ENCODE data around the gene FBP2.
A peak's percentile ranks its signal among the peaks of the same experiment; 100 is the strongest.

FBP2 gene
- 0 reads per million in 2 donors for total RNA-seq

DNA sequence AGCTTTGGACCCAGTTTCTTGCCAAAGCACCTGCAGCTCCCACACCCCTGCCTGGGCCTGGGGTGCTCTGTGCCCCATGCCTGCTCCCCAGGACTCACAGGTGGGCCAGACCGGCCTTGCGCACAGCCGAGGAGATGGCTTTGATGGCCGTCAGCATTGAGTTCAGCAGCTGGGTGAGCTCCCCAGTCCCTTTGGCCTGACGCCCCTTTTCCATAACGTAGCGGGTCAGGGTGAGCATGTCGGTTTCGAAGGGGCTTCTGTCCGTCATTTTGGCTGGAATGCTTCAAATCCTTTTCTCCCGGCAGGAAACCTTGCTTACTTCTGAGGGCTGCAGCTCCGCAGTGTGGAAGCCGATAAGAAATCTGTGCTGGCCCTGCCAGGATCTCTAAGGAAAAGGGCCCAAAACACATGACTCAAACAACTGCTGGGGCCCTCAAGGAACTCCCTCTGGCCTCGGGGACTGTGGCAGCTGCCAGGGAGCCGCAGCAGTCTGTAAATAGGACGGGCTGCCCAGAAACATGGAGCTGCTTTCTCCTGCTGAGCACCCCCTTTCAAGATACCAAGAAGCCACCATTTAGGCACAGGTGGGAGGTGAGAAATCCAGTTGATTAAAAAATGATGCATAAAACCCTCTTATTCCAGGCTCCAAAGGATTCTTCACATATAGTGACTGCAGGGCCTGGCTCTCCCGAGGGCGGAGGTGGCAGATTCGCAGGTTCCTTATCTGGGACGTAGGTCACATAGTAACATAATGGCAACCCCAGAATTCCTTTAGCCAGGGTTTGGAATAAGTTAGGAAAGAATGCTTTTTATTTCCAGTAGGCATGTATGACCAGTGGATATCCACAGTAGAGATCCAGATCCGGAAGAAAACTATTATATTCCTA lies at the start of gene FBP2:
Gene FBP2, minus strand, starts transcription at position 366 of the 887 bp plus-strand sequence. Its CDS starts 98 bp downstream, at position 268.
- no peak for DNase-seq

- no peak for DNase-seq
Measured at GRCh38 chr9:94643176-94643575, 49.6 kb upstream of the FBP2 start.

DNA sequence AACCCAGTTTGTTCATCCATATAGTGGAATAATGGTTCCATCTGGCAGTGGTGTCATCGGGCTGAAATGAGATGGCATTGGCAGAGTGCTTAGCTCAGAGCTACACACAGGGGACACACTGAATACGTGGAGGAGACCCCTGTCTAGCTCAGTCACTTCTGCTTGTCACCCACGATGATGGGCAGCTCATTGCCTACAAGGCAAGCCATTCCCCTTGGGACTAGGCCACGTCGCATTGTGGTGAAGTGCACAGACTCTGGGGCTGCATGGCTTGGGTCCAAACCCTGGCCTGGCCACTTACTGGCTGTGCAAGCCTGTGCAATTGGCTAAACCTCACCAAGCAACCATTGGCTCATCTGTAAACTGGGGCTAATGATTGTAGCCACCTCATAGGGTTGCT lies 48.9 kb upstream of the FBP2 start:
- DNase-seq, result no peak

GRCh38 chr9:94639999-94640376 lies 46.4 kb upstream of the FBP2 start:
- no peak for DNase-seq

DNA sequence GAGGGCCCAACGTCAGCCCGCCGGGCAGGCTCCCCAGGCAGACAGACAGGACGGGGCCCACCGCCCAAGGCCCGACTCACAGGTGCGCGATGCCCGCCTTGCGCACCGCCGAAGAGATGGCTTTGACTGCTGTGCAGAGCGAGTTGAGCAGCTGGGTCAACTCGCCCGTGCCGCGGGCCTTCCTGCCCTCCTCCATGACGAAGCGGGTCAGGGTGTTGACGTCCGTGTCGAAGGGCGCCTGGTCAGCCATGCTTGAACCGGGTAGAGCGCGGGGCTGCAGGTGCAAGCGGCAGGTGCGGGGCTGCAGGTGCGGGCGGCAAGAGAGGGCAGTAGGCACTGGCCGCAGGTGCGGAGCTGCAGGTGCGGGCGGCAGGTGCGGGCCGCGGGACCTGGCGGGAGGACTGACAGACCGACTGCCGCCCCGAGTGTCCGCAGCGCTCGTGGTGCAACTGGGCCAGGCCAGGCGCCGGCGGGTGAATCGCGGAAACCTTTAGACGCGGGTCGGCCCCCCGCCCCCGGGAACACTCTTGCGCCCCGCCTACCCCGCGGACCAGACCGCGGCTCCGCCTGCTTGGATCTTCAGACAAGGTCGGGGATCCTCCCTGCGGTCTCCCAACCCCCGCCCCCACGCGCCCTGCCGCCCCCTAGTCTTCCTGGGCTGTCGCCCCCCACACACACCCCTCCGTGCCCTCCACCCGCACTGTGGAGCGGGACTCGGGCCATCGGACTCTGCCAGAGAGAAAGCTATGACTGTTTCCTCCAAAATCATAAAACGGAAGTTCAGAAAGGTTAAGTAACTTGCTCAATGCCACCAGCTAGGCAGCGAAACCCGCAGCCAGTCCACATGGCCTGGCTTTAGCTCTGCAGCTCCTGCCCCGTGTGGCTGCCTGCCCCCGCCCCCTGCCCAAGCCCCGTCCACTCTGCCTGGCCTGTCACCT lies 45.7 kb upstream of the FBP2 start, which contains the start of gene FBP1:
Gene FBP1, minus strand, starts transcription at position 458 of the 938 bp plus-strand sequence. Its CDS starts 208 bp downstream, at position 250.
- DNase-seq, result peak; percentile 39

GRCh38 chr9:94638335-94639060 lies 44.9 kb upstream of the FBP2 start:
- no peak for DNase-seq

DNA sequence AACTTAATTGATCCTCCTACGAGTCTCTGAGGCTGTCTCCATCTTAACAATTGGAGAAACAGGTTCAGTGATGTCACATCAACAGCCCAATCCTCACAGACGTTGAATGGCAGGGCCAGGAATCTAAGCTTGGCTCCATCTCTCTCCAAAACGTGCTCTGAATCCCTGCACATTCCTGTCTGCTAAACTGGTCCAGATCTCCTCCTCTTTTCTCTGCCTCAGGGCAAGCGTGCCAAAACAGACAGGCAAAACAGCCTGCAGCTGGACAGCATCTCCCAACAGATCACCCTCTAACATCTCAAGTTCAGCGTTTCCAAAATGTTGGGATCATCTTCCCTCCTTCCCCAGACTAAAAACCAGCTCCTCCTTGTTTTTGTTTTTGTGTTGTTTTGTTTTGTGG lies 39.1 kb upstream of the FBP2 start:
- no peak for DNase-seq

DNA sequence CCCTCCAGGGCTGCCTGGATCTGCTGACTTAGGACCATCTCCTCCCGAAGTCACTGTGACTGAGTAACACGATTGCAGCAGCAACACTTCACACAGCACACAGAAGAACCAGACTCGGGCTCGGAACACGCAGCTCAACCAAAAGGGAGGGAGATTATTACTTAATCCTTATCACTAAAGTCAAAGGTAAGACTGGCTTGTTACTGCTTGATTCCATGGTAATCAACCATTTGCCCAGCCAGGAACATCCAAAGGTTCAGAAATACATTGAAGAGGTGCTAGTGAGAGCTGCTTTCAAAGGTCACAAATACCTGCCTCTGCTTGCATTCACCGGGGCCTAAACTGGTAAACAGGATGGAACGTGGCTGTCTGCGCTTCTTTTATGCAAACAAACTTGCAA lies 38.0 kb upstream of the FBP2 start:
- no peak for DNase-seq

GRCh38 chr9:94630833-94631232 lies 37.2 kb upstream of the FBP2 start:
- DNase-seq, result no peak

DNA sequence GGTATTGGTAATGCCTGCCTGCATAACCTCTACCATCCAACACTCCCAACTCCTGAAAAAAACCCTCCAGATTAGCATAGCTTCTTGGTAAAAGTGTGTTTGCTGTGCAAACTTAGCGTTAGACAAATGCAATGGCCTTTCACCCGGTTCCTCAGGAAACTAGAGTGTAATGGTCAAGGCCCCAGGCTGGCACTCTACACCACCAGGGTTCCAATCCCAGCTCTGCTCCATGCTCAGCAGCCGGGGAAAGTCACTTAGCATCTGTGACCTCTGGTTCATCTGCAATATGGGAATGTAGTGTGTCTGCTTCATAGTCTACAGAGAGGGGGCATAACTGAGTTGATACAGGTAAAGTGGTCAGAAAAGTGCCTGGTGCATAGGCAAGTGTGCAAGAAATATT lies 36.7 kb upstream of the FBP2 start:
- no peak for DNase-seq

GRCh38 chr9:94627287-94627686 lies 33.7 kb upstream of the FBP2 start:
- no peak for DNase-seq

DNA sequence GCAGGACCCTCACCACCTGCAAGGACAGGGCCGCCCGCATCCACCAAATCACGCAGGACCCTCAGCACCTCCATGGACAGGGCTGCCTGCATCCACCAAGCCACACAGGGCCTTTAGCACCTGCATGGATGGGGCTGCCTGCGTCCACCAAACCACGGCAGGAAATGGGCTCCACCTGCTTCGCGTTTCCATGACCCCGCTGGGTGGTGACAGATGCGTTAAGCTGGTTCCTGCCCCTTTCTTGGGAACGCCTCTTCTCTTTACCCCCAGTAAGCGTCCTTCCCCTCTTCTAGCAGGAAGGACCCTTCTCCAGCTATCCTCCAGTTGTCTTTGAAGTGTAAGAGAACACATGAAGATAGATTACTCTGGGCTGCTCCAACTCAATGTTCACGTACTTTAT lies 32.2 kb upstream of the FBP2 start:
- DNase-seq, result no peak

GRCh38 chr9:94624629-94625028 lies 31.0 kb upstream of the FBP2 start:
- DNase-seq, result no peak

DNA sequence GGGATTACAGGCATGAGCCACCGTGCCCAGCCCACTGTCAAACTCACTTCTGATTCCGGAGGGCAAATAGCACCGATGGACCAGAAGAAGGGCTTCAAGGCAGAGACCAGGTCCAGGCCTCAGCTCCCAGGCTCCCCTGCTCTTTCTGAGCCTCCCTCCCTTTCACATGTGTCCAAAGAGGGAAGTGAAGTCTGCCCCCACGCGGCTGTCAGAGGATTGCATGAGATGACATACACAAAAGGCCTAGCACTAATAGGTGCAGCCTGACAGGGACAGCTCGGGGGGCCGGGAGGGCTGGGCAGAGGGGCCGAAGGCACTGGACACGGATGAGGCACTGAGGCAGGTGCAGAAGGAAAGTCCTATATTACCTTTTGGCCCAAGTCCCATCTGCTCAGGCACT lies 29.6 kb upstream of the FBP2 start:
- DNase-seq, result no peak

DNA sequence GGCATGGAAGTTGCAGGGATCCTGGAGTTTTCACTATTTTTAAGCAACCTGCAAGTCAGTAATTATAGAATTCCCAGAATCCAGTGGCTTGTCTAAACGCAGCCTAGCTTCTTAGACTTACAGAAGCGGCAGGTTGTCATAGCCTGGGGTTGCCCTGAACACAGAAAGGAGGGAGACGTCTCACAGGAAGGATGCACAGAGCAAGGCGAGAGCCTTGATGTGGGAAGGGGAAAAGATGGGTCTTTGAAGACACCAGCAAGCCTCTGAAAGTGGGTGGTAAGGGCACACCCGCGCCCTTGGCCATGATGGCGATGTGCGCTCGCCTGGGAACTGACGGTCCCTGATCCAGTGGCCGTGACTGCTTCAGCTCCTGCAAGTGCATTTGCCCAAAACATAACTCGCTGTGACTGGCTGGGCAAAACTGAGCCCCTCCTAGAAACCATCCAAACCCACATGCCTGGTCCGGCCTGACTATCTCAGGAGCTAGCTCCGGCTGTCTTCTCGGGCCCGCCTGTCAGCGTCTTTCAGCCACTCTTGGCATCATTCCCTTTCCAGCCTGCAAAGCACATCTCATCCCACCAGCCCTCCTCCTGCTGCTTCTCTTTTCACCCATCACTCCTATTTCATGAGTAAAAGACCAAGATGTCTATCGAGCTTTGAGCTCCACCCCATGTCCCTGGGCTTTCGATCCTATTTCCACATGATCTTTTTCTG lies 28.6 kb upstream of the FBP2 start:
- no peak for DNase-seq

DNA sequence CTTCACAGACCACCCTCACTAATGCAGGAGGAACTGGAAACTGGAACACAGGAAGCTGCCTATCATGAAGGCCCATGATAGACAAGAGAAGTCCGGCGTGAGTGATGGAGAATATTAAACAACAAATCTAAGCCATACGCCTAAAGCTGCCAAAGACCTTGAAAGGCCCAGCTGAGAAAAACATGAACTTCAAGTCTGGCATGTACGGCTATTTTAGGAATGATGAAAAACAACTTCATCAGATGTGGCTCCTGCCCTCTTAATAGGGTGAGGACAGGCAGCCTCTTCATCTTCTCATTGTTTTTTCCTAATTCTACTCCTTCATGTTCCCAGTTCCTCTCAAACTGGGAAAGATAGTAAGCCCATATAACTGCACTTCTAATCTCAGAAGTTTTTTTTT lies 25.4 kb upstream of the FBP2 start:
- no peak for DNase-seq

GRCh38 chr9:94613003-94613402 lies 19.4 kb upstream of the FBP2 start:
- DNase-seq, result no peak

- DNase-seq, result no peak
Measured at GRCh38 chr9:94612071-94612470, 18.4 kb upstream of the FBP2 start.

GRCh38 chr9:94611638-94612068 lies 18.0 kb upstream of the FBP2 start:
- no peak for DNase-seq

DNA sequence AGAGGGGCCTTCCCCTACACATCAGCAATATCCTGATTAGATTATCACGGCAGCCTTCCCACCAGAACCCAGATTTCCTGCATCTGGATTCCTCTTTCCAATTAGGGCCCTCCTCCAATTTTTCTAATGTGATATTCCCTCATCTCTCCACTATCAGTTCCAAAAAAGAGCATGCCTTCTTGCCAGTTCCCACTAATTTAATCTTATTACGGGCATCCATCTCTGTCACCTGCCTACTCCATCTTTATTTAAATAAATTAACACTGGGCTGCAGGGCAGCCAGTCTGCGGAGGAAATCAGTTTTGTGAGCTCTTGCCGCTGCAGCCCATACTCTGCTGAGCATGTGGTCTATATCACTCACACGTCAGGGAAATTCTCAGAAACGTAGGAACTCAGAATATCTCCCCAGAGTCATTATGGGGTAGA lies 16.6 kb upstream of the FBP2 start:
- no peak for DNase-seq

DNA sequence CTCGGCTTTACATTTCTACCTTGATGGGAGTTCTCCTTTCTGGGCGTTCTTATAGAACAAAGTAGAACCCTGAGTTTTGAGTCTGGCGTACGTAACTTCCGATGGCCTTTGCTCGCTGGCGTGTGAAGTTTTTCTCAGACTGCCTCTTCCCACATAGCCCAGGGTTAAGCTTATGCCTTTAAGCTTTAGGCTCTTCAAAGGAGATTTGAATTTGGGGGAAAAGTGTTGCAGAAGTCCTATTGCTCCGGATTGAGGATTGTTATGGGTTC lies 13.7 kb upstream of the FBP2 start:
- DNase-seq, result no peak

DNA sequence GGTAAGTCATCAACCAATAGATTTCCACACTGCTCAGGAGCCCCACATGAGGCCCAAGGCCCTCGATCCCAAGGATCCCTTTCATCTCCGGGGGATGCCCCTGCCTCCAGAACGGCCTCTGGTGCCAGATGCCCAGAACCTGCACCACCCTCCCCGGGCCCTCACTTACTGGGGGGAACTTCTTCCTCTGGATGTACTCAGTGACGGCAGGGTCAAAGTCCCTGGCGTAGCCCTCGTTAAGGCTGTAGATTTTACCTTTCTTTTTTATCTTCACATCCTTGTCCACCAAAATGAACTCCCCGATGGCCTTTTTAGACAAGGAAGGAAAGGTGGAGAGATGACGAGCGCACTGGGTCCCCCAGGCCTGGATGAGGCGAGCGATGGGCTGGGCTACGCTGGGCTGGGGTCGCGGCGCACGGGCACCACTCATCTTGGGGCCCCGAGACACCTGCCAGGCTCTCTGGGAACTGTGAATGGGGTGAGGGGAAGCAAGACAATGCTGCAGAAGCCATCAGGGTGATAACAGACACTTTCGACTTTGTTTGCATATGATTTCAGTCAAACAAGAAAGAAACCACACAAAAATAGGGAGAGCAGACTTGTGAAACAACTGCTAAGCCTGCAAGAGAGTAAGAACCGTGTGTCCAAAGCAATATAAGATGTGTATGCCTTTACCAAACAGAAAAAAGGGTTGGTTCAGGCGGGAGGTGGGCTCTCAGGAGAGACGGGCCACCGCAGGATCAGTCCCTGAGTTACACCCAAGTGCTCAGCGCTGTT lies 13.2 kb upstream of the FBP2 start:
- DNase-seq, result no peak
